A549 (cell line): Measurements from ENCODE around the gene MLXIPL. TPM values are rescaled to one million over a fixed set of nuclear protein-coding genes. Genes with fewer than 3 reads are reported as not detected.

ENCODE experiments used
- ATAC-seq, 2 experiments: fragments of 200-7000 bp in 1 of 2; fragments of >200 bp in 1 of 2; cut with Nextera tagmentation in 1 of 2; cut with Tn5 transposase in 1 of 2; 3 replicates each; pipeline versions ENCODE4 v1.8.0 to v1.9.1; 2018 to 2020; ENCODE audit warnings: mild to moderate bottlenecking in 1 of 2, moderate library complexity in 1 of 2
- CTCF ChIA-PET: fragments of 300-600 bp; sonication (Branson Sonifier 250); formaldehyde crosslinking; extraction: SDS; loops from one replicate; lab custom pipeline; 2021; ENCODE audit warnings: antibody characterized with exemption, inconsistent platforms; lab: Yijun Ruan, JAX
- POLR2A ChIA-PET: fragments of 350-600 bp; formaldehyde crosslinking; extraction: SDS; loops from one replicate; lab custom pipeline; 2021; ENCODE audit warnings: antibody characterized with exemption, inconsistent platforms; lab: Yijun Ruan, JAX
- DNase-seq, 2 experiments: peaks; one replicate each; pipeline versions ENCODE4 v3.0.0 to v3.0.0-alpha.2; 2011 to 2016; ENCODE audit warnings: low read depth in 1 of 2, low spot score in 1 of 2
- FAIRE-seq: peaks from 2 replicates; lab custom pipeline; 2011; peaks lifted over from hg19 to GRCh38; lab: Jason Lieb, UNC
- H3K27ac ChIP-seq, 2 experiments: fragments of >200 bp; sonication (Bioruptor Twin); formaldehyde crosslinking; 3 replicates each; pipeline ENCODE4 v1.5.1; 2016 to 2017
- H3K4me1 ChIP-seq: fragments of >200 bp; sonication (Bioruptor Twin); formaldehyde crosslinking; 3 replicates; pipeline ENCODE4 v1.6.1; 2016
- H3K4me2 ChIP-seq: fragments of >200 bp; sonication (Bioruptor Twin); formaldehyde crosslinking; 3 replicates; pipeline ENCODE4 v1.6.1; 2016
- H3K4me3 ChIP-seq: fragments of >200 bp; sonication (Bioruptor Twin); formaldehyde crosslinking; 3 replicates; pipeline ENCODE4 v1.5.1; 2016
- H3K9me3 ChIP-seq: fragments of >200 bp; sonication (Bioruptor Twin); formaldehyde crosslinking; 3 replicates; pipeline ENCODE4 v1.6.1; 2016
- ATOH8 ChIP-seq: fragments of 250-450 bp; sonication (Bioruptor Pico); IDR thresholded peaks from 2 replicates; pipeline ENCODE4 v1.5.0; 2020; ENCODE audit warnings: low read depth, mild to moderate bottlenecking, moderate library complexity
- BHLHE40 ChIP-seq: IDR thresholded peaks from 2 replicates; pipeline ENCODE4 v1.6.1; 2012; ENCODE audit warnings: low read depth, low read length, inconsistent platforms
- CBX2 ChIP-seq: fragments of 200-600 bp; sonication (generic); IDR thresholded peaks from 2 replicates; pipeline ENCODE4 v1.6.1; 2016; ENCODE audit warnings: low read depth, mild to moderate bottlenecking, borderline replicate concordance
- CEBPB ChIP-seq, 2 experiments: fragments of >200 bp in 1 of 2; sonication (Bioruptor Twin) in 1 of 2; formaldehyde crosslinking in 1 of 2; IDR thresholded peaks; 2 replicates each; pipeline ENCODE4 v1.6.1; 2012 to 2016
- CHD2 ChIP-seq: fragments of 150-350 bp; IDR thresholded peaks from 2 replicates; pipeline ENCODE4 v1.6.1; 2014; ENCODE audit warnings: low read length; ENCODE audit not compliant: partially characterized antibody
- CTCF ChIP-seq: fragments of >200 bp; sonication (Bioruptor Twin); formaldehyde crosslinking; IDR thresholded peaks from 3 replicates; pipeline ENCODE4 v1.5.1; 2016
- EHF ChIP-seq: fragments of 250-450 bp; sonication (Bioruptor Pico); IDR thresholded peaks from 2 replicates; pipeline ENCODE4 v1.5.0; 2020; ENCODE audit warnings: mild to moderate bottlenecking
- ELK1 ChIP-seq: fragments of 150-350 bp; IDR thresholded peaks from 2 replicates; pipeline ENCODE4 v1.6.1; 2014; ENCODE audit warnings: low read depth, mild to moderate bottlenecking, low read length
- FOSL2 ChIP-seq, 2 experiments: fragments of 450-650 bp in 1 of 2; fragments of >200 bp in 1 of 2; sonication (Bioruptor Twin) in 1 of 2; formaldehyde crosslinking; IDR thresholded peaks; 2 replicates each; pipeline versions ENCODE4 v1.5.0 to v1.6.1; 2016 to 2020; ENCODE audit warnings: mild to moderate bottlenecking in 1 of 2, moderate library complexity in 1 of 2
- GATA3 ChIP-seq: IDR thresholded peaks from 2 replicates; pipeline ENCODE4 v1.6.1; 2012; ENCODE audit warnings: borderline replicate concordance
- HDAC2 ChIP-seq: fragments of 200-600 bp; sonication (generic); IDR thresholded peaks from 2 replicates; pipeline ENCODE4 v1.6.1; 2016
- HEYL ChIP-seq: fragments of 250-450 bp; sonication (Bioruptor Pico); IDR thresholded peaks from 2 replicates; pipeline ENCODE4 v1.8.0; 2021; ENCODE audit warnings: mild to moderate bottlenecking, moderate library complexity
- HMGXB4 ChIP-seq: fragments of 250-450 bp; sonication (Bioruptor Pico); IDR thresholded peaks from 2 replicates; pipeline ENCODE4 v1.5.0; 2021; ENCODE audit warnings: mild to moderate bottlenecking, moderate library complexity, borderline replicate concordance
- JUN ChIP-seq, 2 experiments: fragments of >200 bp; sonication (Bioruptor Twin); formaldehyde crosslinking; IDR thresholded peaks; 2 replicates in 1 of 2; 3 replicates in 1 of 2; pipeline ENCODE4 v1.6.1; 2016 to 2017
- NR3C1 ChIP-seq: fragments of >200 bp; sonication (Bioruptor Twin); formaldehyde crosslinking; IDR thresholded peaks from 3 replicates; pipeline ENCODE4 v1.6.1; 2017
- POLR2AphosphoS2 ChIP-seq: conservative IDR thresholded peaks from 2 replicates; pipeline ENCODE4 v1.6.1; 2012; ENCODE audit warnings: low read length, improper control_type of control experiment, inconsistent platforms
- RCOR1 ChIP-seq: fragments of 150-350 bp; IDR thresholded peaks from 2 replicates; pipeline ENCODE4 v1.6.1; 2014; ENCODE audit warnings: antibody characterized with exemption, low read length, low read depth
- REST ChIP-seq: fragments of 200-600 bp; sonication (generic); IDR thresholded peaks from 2 replicates; pipeline ENCODE4 v1.6.1; 2016; ENCODE audit warnings: antibody characterized with exemption, mild to moderate bottlenecking, moderate library complexity
- TP53 ChIP-seq: fragments of 250-450 bp; sonication (Bioruptor Pico); IDR thresholded peaks from 2 replicates; pipeline ENCODE4 v1.5.0; 2021; ENCODE audit warnings: mild to moderate bottlenecking, moderate library complexity
- ZFP36 ChIP-seq: fragments of 450-650 bp; IDR thresholded peaks from 2 replicates; pipeline ENCODE4 v1.6.1; 2014; ENCODE audit warnings: borderline replicate concordance; ENCODE audit not compliant: partially characterized antibody
- polyA plus RNA-seq, 4 experiments: library from polyadenylated mRNA; depleted of rRNA in 3 of 4; stranded (reverse); fragments of >200 nt; fragmentation: RNase III in 1 of 4; extraction: RNeasy Plus Mini Kit Qiagen cat#74134 plus additional on column Dnase treatment in 1 of 4; gene quantifications; 2 replicates in 3 of 4; 3 replicates in 1 of 4; pipeline ENCODE4 v1.2.3, GENCODE V29; 2011 to 2017

The MLXIPL gene
- polyA plus RNA-seq, 2 of the 4 experiments (the other 2 are of a cell fraction): 1.4 to 3.3 TPM

GRCh38 chr7:73667344-73668102, 43.2 kb upstream of the MLXIPL start, which contains the start of gene VPS37D (continued):
- no peak for TF ChIP-seq HMGXB4
- TF ChIP-seq BHLHE40: no peak
- TF ChIP-seq RCOR1: peak; percentile 96; the same call in 1 of the 2 replicates
- no peak for TF ChIP-seq REST
- TF ChIP-seq HDAC2: peak; percentile 100

- POLR2A ChIA-PET: interaction anchor here (0.6 kb wide), 1 partner anchor 42 kb away, joined by 3 read pairs; no protein-coding TSS in a partner anchor
- DNase-seq (no peak), ATAC-seq (no peak), FAIRE-seq (no peak)
- Histone ChIP-seq H3K4me3 (no peak overlapping the region), H3K4me2 (no peak overlapping the region), H3K27ac (no peak overlapping the region), H3K4me1 (peaks cover 11% of the 10 kb centered on the region; the same call in 1 of the 3 replicates), H3K9me3 (peaks cover 7% of the 10 kb centered on the region)
- CTCF ChIA-PET: interaction anchor here (1.9 to 2.8 kb wide), 4 partner anchors 10 to 72 kb away, joined by 5 to 11 read pairs (median 8); no protein-coding TSS in a partner anchor
- TF ChIP-seq CEBPB (IDR thresholded peaks at IDR 0.05): no peak
- no peak for TF ChIP-seq TP53
- TF ChIP-seq CTCF: no peak
- no peak for TF ChIP-seq NR3C1
- TF ChIP-seq ELK1: no peak
- no peak for TF ChIP-seq REST
- TF ChIP-seq POLR2AphosphoS2: no peak
- no peak for TF ChIP-seq FOSL2 (IDR thresholded peaks at IDR 0.05)
- no peak for TF ChIP-seq FOSL2 (CRISPR knock-in tag; IDR thresholded peaks at IDR 0.05)
- TF ChIP-seq HEYL (CRISPR knock-in tag): no peak
- no peak for TF ChIP-seq GATA3
- no peak for TF ChIP-seq JUN (IDR thresholded peaks at IDR 0.05)
- no peak for TF ChIP-seq CBX2
- TF ChIP-seq EHF (CRISPR knock-in tag): no peak
- no peak for TF ChIP-seq ATOH8 (CRISPR knock-in tag)
- no peak for TF ChIP-seq CHD2
- no peak for TF ChIP-seq ZFP36
- TF ChIP-seq HMGXB4: no peak
Observed at GRCh38 chr7:73663033-73663432, 38.7 kb upstream of the MLXIPL start.
